Hepatocyte (in vitro differentiated cells): ENCODE results near the gene RALGAPA2.

Source experiments
- EZH2 ChIP-seq: fragments of 200-600 bp; sonication (generic); IDR thresholded peaks from 2 replicates; pipeline ENCODE4 v1.6.1; 2016; ENCODE audit warnings: antibody characterized with exemption, mild to moderate bottlenecking, borderline replicate concordance
- EZH2phosphoT487 ChIP-seq: fragments of 200-600 bp; sonication (generic); IDR thresholded peaks from one replicate; pipeline ENCODE4 v1.6.1; 2018; ENCODE audit warnings: antibody characterized with exemption, mild to moderate bottlenecking, low read depth, moderate library complexity; ENCODE audit not compliant: unreplicated experiment, severe bottlenecking
- TF ChIP-seq, protein P1 (sequence below): fragments of 200-600 bp; sonication (generic); IDR thresholded peaks from 2 replicates; pipeline ENCODE4 v1.5.1; 2016; ENCODE audit warnings: antibody characterized with exemption, mild to moderate bottlenecking; ENCODE audit not compliant: poor library complexity

DNA sequence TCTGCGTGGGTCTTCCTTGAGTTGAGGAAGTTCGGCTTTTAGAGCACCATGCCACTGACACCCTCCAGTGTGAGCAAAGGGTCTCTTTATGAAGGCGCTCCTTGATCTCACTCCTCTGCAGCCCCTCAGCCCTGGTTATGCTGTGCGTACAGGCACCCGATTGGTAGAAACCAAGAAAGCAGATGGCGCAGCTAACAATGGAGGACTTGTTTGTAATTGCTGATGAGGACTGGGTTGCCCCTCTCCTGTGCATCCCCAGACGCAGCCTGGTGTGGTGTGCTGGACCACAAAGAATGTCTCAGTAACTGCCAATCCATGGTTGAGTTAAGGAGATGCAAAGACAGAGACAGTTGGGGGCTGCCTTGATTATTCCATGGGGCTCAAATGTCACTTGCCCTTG lies 314.3 kb downstream of the RALGAPA2 start:
- TF ChIP-seq, protein P1, sequence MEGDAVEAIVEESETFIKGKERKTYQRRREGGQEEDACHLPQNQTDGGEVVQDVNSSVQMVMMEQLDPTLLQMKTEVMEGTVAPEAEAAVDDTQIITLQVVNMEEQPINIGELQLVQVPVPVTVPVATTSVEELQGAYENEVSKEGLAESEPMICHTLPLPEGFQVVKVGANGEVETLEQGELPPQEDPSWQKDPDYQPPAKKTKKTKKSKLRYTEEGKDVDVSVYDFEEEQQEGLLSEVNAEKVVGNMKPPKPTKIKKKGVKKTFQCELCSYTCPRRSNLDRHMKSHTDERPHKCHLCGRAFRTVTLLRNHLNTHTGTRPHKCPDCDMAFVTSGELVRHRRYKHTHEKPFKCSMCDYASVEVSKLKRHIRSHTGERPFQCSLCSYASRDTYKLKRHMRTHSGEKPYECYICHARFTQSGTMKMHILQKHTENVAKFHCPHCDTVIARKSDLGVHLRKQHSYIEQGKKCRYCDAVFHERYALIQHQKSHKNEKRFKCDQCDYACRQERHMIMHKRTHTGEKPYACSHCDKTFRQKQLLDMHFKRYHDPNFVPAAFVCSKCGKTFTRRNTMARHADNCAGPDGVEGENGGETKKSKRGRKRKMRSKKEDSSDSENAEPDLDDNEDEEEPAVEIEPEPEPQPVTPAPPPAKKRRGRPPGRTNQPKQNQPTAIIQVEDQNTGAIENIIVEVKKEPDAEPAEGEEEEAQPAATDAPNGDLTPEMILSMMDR: no peak
- TF ChIP-seq EZH2phosphoT487 (no peak), EZH2 (no peak)
